GM06990 (cell line): ENCODE data around the gene PHACTR1.

ENCODE experiments used
- DNase-seq: peaks from one replicate; pipeline ENCODE4 v3.0.0-alpha.2; 2011; ENCODE audit not compliant: insufficient read length; ENCODE audit errors: extremely low read depth
- H3K27me3 ChIP-seq: replicated peaks from 2 replicates; pipeline ENCODE4 v1.6.0; 2011; ENCODE audit warnings: low read length; ENCODE audit not compliant: control insufficient read depth, insufficient read depth
- H3K36me3 ChIP-seq: 2 replicates; pipeline ENCODE4 v1.5.1; 2011; ENCODE audit warnings: low read length; ENCODE audit not compliant: control insufficient read depth, insufficient read depth
- H3K4me3 ChIP-seq: replicated peaks from 2 replicates; pipeline ENCODE4 v1.5.1; 2011; ENCODE audit warnings: low read depth, mild to moderate bottlenecking, control low read depth, low read length
- TF ChIP-seq, protein P1 (sequence below): IDR thresholded peaks from 2 replicates; pipeline ENCODE4 v1.5.1; 2011; ENCODE audit warnings: low read length, control low read depth, mild to moderate bottlenecking, inconsistent platforms; ENCODE audit not compliant: insufficient read depth, poor library complexity, severe bottlenecking

PHACTR1 gene

DNA sequence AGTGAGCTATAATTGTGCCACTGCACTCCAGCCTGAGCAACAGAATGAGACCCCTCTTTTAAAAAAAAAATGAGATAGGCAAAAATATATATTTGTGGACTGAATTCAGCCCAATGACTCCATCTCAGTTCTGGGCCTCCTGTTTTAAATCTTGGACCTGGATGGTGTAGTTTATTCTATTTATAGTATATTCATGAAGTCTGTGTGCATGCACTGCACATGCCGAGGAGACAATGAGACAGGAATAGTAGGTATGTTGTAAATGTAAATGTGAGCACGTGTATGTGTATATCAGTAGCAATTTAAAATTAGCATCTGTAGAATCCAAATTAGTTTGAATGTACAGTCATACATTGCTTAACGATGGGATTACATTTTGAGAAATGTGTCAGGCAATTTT lies 520.8 kb downstream of the PHACTR1 start:
- Histone ChIP-seq H3K27me3 (no peaks in the 10 kb centered on the region; the same call in 1 of the 2 replicates), H3K4me3 (no peak overlapping the region), H3K36me3 (no peaks in the 10 kb centered on the region)
- TF ChIP-seq, protein P1, sequence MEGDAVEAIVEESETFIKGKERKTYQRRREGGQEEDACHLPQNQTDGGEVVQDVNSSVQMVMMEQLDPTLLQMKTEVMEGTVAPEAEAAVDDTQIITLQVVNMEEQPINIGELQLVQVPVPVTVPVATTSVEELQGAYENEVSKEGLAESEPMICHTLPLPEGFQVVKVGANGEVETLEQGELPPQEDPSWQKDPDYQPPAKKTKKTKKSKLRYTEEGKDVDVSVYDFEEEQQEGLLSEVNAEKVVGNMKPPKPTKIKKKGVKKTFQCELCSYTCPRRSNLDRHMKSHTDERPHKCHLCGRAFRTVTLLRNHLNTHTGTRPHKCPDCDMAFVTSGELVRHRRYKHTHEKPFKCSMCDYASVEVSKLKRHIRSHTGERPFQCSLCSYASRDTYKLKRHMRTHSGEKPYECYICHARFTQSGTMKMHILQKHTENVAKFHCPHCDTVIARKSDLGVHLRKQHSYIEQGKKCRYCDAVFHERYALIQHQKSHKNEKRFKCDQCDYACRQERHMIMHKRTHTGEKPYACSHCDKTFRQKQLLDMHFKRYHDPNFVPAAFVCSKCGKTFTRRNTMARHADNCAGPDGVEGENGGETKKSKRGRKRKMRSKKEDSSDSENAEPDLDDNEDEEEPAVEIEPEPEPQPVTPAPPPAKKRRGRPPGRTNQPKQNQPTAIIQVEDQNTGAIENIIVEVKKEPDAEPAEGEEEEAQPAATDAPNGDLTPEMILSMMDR = no peak
- DNase-seq = no peak

DNA sequence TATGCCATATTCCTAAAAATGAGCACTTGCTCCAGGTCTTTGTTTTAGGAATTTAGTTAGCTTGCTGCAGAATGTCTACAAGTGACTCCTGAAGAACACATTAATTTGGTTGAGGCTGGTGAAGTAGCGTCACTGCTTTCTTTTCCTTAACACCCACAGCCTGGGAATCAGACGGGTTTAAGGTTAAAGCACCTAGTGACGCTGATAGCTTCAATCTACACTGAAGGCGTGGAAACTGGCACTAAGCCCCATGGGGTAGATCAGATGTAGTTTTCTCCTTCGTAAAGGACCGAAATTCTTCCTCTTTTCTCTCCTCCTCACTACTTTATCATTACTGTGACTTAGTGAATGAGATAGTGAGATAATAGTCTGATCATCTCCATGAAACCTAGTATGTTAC lies 521.5 kb downstream of the PHACTR1 start:
- no peak for DNase-seq
- TF ChIP-seq, protein P1 = no peak
- no peaks in the 10 kb centered on the region; the same call in 1 of the 2 replicates for H3K27me3 ChIP-seq
- no peaks in the 10 kb centered on the region for H3K36me3 ChIP-seq
- no peak overlapping the region for H3K4me3 ChIP-seq

DNA sequence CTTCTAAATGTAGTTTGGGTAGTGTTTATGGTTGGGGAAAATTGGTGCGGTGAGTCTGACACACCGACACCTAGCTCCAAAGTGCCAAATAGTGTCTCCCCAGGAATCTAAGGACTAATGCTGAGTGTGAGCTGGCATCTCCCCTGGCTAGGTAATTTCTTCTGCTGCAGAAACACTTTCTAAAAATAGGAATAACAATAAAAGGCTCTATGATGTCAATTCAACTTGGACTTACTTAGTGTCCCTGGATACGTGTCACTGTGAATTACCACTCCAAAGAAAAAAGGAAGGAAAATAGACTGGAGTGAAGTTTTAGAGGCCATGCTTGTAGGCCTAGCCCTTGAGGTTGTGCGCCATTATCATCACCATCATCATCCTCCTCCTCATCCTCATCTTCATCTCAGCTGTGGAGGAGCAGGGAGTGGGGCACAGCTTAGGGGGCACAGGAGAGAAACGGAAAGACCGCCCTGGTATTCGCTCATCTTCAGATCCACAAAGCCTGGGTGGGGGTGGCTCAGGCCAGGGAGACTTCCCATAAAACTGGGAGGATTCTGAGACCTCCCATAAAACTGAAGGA lies 522.2 kb downstream of the PHACTR1 start:
- Histone ChIP-seq H3K27me3 (no peaks in the 10 kb centered on the region; the same call in 1 of the 2 replicates), H3K4me3 (no peak overlapping the region), H3K36me3 (no peaks in the 10 kb centered on the region)
- TF ChIP-seq, protein P1 = no peak
- no peak for DNase-seq

DNA sequence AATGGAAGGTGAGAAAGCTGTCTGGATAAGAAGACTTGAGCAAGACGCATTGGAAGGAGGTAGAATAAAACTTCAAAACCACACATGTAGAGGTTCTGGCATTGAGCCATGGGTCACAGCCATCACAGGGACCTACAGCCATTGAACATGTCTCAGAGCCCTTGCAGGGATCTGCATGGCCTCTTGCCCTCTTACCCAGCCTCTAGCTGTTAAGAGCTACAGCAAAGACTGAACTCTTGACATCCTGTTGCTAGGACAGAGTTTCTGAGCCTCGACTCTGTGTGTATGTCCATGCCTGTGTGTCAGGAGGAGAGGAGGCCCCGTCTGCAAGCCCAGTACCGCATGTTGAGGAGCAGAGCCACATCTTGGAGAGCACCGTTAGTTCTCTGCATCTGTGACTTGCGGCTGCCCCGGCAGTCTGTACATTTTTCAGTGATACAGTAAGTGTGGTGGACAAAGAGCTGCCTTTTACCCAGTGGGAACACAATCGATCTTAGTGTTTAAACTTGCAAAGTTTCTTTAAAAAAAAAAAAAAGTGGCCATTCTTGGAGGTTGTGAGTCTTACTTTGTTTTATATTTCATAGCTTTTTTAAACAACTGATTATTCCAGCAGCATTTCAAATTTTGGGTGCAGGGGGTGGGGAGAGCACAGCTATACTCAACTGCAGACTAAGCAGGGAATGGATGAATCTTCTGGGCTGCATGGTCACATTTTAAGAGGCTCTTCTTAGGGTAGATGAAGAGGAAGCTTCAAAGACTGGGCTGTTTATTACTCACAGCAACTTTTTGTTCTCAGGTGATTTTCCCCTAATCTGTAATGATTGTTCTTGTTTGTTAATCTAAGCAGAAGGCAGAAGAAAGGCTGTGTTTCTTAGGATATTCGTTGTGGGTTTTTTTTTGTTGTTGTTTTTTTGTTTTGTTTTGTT lies 523.2 kb downstream of the PHACTR1 start:
- no peak for DNase-seq
- H3K4me3 ChIP-seq = no peak overlapping the region
- TF ChIP-seq, protein P1 = no peak
- H3K36me3 ChIP-seq = no peaks in the 10 kb centered on the region
- H3K27me3 ChIP-seq = no peaks in the 10 kb centered on the region; the same call in 1 of the 2 replicates

DNA sequence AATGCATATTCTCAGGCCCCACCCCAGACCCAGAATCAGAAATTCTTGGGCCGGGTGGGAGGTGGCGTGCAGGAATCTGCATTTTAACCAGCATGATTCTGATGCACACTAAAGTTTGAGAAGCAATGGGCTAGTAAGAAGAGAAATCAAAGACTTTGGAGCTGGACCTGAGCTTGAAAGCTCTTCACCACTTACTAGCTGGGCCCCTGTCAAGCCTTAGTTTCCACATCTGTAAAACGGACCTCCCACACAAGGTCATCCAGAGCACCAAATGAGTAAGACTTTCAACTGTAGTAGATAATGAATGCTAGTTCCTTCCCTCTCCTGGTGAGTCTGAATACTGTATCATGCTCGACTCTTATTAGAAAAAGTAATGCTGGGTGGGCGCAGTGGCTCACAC lies 524.8 kb downstream of the PHACTR1 start:
- Histone ChIP-seq H3K4me3 (no peak overlapping the region), H3K27me3 (no peaks in the 10 kb centered on the region; the same call in 1 of the 2 replicates), H3K36me3 (no peaks in the 10 kb centered on the region)
- TF ChIP-seq, protein P1 = no peak
- no peak for DNase-seq
